NB4 (cell line): ENCODE measurements around the gene FMNL2.

Source experiments
- CTCF ChIP-seq: IDR thresholded peaks from one replicate; pipeline ENCODE4 v1.5.1; 2012; ENCODE audit warnings: low read depth, low read length
- MAX ChIP-seq: IDR thresholded peaks from 2 replicates; pipeline ENCODE4 v1.6.1; 2011; ENCODE audit warnings: low read depth, low read length
- MYC ChIP-seq: IDR thresholded peaks from 2 replicates; pipeline ENCODE4 v1.6.1; 2011; ENCODE audit warnings: low read depth, low read length
- POLR2A ChIP-seq: IDR thresholded peaks from 2 replicates; pipeline ENCODE4 v1.6.1; 2011; ENCODE audit warnings: mild to moderate bottlenecking; ENCODE audit not compliant: insufficient read length; ENCODE audit errors: extremely low read depth

GRCh38 chr2:152629202-152629601 is 294.2 kb downstream of the FMNL2 start:
- TF ChIP-seq CTCF (no peak), POLR2A (no peak), MAX (no peak), MYC (no peak)
